Measurements from ENCODE around the gene FMN2.

FMN2 gene

GRCh38 chr1:240462277-240462676, 370.6 kb downstream of the FMN2 start:
- no peak for DNase-seq

- DNase-seq = no peak
Observed at GRCh38 chr1:240462766-240463395, 371.2 kb downstream of the FMN2 start.

GRCh38 chr1:240464099-240464498, 372.4 kb downstream of the FMN2 start:
- DNase-seq = no peak

GRCh38 chr1:240465531-240465940, 373.9 kb downstream of the FMN2 start:
- no peak for DNase-seq

- no peak for DNase-seq
Observed at GRCh38 chr1:240466509-240466908, 374.8 kb downstream of the FMN2 start.

- DNase-seq = no peak
Observed at GRCh38 chr1:240467895-240468294, 376.2 kb downstream of the FMN2 start.

- no peak for DNase-seq
Observed at GRCh38 chr1:240468656-240469055, 377.0 kb downstream of the FMN2 start.

- DNase-seq = no peak
Observed at GRCh38 chr1:240474133-240474614, 382.5 kb downstream of the FMN2 start.

- DNase-seq = no peak
Observed at GRCh38 chr1:240475832-240476231, 384.1 kb downstream of the FMN2 start.

GRCh38 chr1:240478536-240478935, 386.9 kb downstream of the FMN2 start:
- no peak for DNase-seq

GRCh38 chr1:240484804-240485443, 393.2 kb downstream of the FMN2 start:
- DNase-seq = no peak

- no peak for DNase-seq
Observed at GRCh38 chr1:240486611-240487010, 394.9 kb downstream of the FMN2 start.

- no peak for DNase-seq
Observed at GRCh38 chr1:240487493-240487892, 395.8 kb downstream of the FMN2 start.

- no peak for DNase-seq
Observed at GRCh38 chr1:240491156-240491555, 399.5 kb downstream of the FMN2 start.

GRCh38 chr1:240491796-240492195, 400.1 kb downstream of the FMN2 start:
- DNase-seq = no peak

GRCh38 chr1:240492832-240493440, 401.3 kb downstream of the FMN2 start:
- DNase-seq = no peak

- DNase-seq = no peak
Observed at GRCh38 chr1:240495601-240496000, 403.9 kb downstream of the FMN2 start.

GRCh38 chr1:240496356-240496755, 404.7 kb downstream of the FMN2 start:
- no peak for DNase-seq

GRCh38 chr1:240496941-240497340, 405.3 kb downstream of the FMN2 start:
- no peak for DNase-seq

GRCh38 chr1:240497908-240498307, 406.2 kb downstream of the FMN2 start:
- no peak for DNase-seq

- DNase-seq = no peak
Observed at GRCh38 chr1:240498335-240498734, 406.7 kb downstream of the FMN2 start.

GRCh38 chr1:240499012-240499411, 407.3 kb downstream of the FMN2 start:
- DNase-seq = no peak

GRCh38 chr1:240500647-240501046, 409.0 kb downstream of the FMN2 start:
- no peak for DNase-seq

- no peak for DNase-seq
Observed at GRCh38 chr1:240501115-240501514, 409.4 kb downstream of the FMN2 start.
